ENCODE results near the gene HOXC11.

The HOXC11 gene

GRCh38 chr12:53980104-53980801, 7.3 kb downstream of the HOXC11 start:
- Mint-ChIP-seq H3K36me3 (peaks cover 2% of the 10 kb centered on the region), H3K27me3 (peaks cover 47% of the 10 kb centered on the region), H3K4me1 (peaks cover 7% of the 10 kb centered on the region), H3K9me3 (peaks cover 2% of the 10 kb centered on the region), H3K27ac (no peak overlapping the region), H3K4me3 (no peak overlapping the region)
- ATAC-seq (ENCODE audit: low read depth) (no peak), DNase-seq (ENCODE audit: low spot score in 2 of 2) (no peak)

- ATAC-seq (ENCODE audit: low read depth) (no peak), DNase-seq (ENCODE audit: low spot score in 2 of 2) (no peak)
- Mint-ChIP-seq H3K4me3 (no peak overlapping the region), H3K27ac (no peak overlapping the region), H3K4me1 (peaks cover 5% of the 10 kb centered on the region), H3K27me3 (peaks cover 44% of the 10 kb centered on the region), H3K36me3 (no peaks in the 10 kb centered on the region), H3K9me3 (no peaks in the 10 kb centered on the region)
These were observed 8.0 kb downstream of the HOXC11 start for GRCh38 chr12:53980802-53981496.

- peaks cover 5% of the 10 kb centered on the region for H3K4me1 Mint-ChIP-seq
- no peak for ATAC-seq (ENCODE audit: low read depth)
- peaks cover 50% of the 10 kb centered on the region for H3K27me3 Mint-ChIP-seq
- no peak for DNase-seq (ENCODE audit: low spot score in 2 of 2)
- H3K36me3 Mint-ChIP-seq: no peaks in the 10 kb centered on the region
- H3K9me3 Mint-ChIP-seq: no peaks in the 10 kb centered on the region
- H3K4me3 Mint-ChIP-seq: no peak overlapping the region
- no peak overlapping the region for H3K27ac Mint-ChIP-seq
These were observed 9.0 kb downstream of the HOXC11 start for GRCh38 chr12:53981634-53982565.

GRCh38 chr12:53982648-53983567, 10.0 kb downstream of the HOXC11 start:
- H3K9me3 Mint-ChIP-seq: no peaks in the 10 kb centered on the region
- H3K27me3 Mint-ChIP-seq: peaks cover 54% of the 10 kb centered on the region
- peaks cover 5% of the 10 kb centered on the region for H3K4me1 Mint-ChIP-seq
- ATAC-seq (ENCODE audit: low read depth) (no peak), DNase-seq (ENCODE audit: low spot score in 2 of 2) (no peak)
- H3K36me3 Mint-ChIP-seq: no peaks in the 10 kb centered on the region
- no peak overlapping the region for H3K4me3 Mint-ChIP-seq
- peak overlapping the region; percentile 63 for H3K27ac Mint-ChIP-seq

- DNase-seq (ENCODE audit: low spot score in 2 of 2) (no peak), ATAC-seq (ENCODE audit: low read depth) (no peak)
- peak overlapping the region; percentile 63 for H3K27ac Mint-ChIP-seq
- no peak overlapping the region for H3K4me3 Mint-ChIP-seq
- H3K4me1 Mint-ChIP-seq: peaks cover 7% of the 10 kb centered on the region
- H3K27me3 Mint-ChIP-seq: peaks cover 52% of the 10 kb centered on the region
- no peaks in the 10 kb centered on the region for H3K36me3 Mint-ChIP-seq
- peaks cover 2% of the 10 kb centered on the region for H3K9me3 Mint-ChIP-seq
These were observed 10.6 kb downstream of the HOXC11 start for GRCh38 chr12:53983568-53983949.

GRCh38 chr12:53983950-53984572, 11.1 kb downstream of the HOXC11 start:
- DNase-seq (ENCODE audit: low spot score in 2 of 2) (no peak), ATAC-seq (ENCODE audit: low read depth) (no peak)
- H3K9me3 Mint-ChIP-seq: peaks cover 2% of the 10 kb centered on the region
- H3K27me3 Mint-ChIP-seq: peaks cover 51% of the 10 kb centered on the region
- no peaks in the 10 kb centered on the region for H3K36me3 Mint-ChIP-seq
- peaks cover 10% of the 10 kb centered on the region for H3K4me1 Mint-ChIP-seq
- peak overlapping the region; percentile 63 for H3K27ac Mint-ChIP-seq
- no peak overlapping the region for H3K4me3 Mint-ChIP-seq

GRCh38 chr12:53984901-53985691, 12.2 kb downstream of the HOXC11 start, which contains the start of gene HOXC10:
TSS of gene HOXC10 (plus strand) at chr12:53985146. CDS start at chr12:53985260, 114 bp downstream.
- H3K4me3 Mint-ChIP-seq: peak within 1 kb of the TSS; percentile 27
- no peaks in the 10 kb centered on the region for H3K36me3 Mint-ChIP-seq
- H3K27ac Mint-ChIP-seq: peak within 1 kb of the TSS; percentile 88
- peaks cover 51% of the 10 kb centered on the region for H3K27me3 Mint-ChIP-seq
- H3K4me1 Mint-ChIP-seq: peaks cover 19% of the 10 kb centered on the region
- DNase-seq (ENCODE audit: low spot score in 2 of 2) (no peak), ATAC-seq (ENCODE audit: low read depth) (no peak)
- peaks cover 2% of the 10 kb centered on the region for H3K9me3 Mint-ChIP-seq

GRCh38 chr12:53985692-53985993, 12.7 kb downstream of the HOXC11 start:
- ATAC-seq (ENCODE audit: low read depth) (no peak), DNase-seq (ENCODE audit: low spot score in 2 of 2) (no peak)
- Mint-ChIP-seq H3K36me3 (no peaks in the 10 kb centered on the region), H3K9me3 (peaks cover 2% of the 10 kb centered on the region), H3K27ac (peak overlapping the region; percentile 88), H3K4me3 (no peak overlapping the region), H3K4me1 (peaks cover 20% of the 10 kb centered on the region), H3K27me3 (peaks cover 52% of the 10 kb centered on the region)

GRCh38 chr12:53985994-53986685, 13.2 kb downstream of the HOXC11 start:
- Mint-ChIP-seq H3K36me3 (no peaks in the 10 kb centered on the region), H3K27me3 (peaks cover 54% of the 10 kb centered on the region), H3K4me1 (peaks cover 23% of the 10 kb centered on the region), H3K27ac (no peak overlapping the region), H3K9me3 (peaks cover 2% of the 10 kb centered on the region), H3K4me3 (no peak overlapping the region)
- no peak for DNase-seq (ENCODE audit: low spot score in 2 of 2)
- no peak for ATAC-seq (ENCODE audit: low read depth)

GRCh38 chr12:53986686-53987483, 14.0 kb downstream of the HOXC11 start:
- peaks cover 51% of the 10 kb centered on the region for H3K27me3 Mint-ChIP-seq
- no peaks in the 10 kb centered on the region for H3K36me3 Mint-ChIP-seq
- peak overlapping the region; percentile 35 for H3K27ac Mint-ChIP-seq
- no peak overlapping the region for H3K4me3 Mint-ChIP-seq
- peaks cover 2% of the 10 kb centered on the region for H3K9me3 Mint-ChIP-seq
- H3K4me1 Mint-ChIP-seq: peaks cover 24% of the 10 kb centered on the region
- ATAC-seq (ENCODE audit: low read depth): no peak
- no peak for DNase-seq (ENCODE audit: low spot score in 2 of 2)

GRCh38 chr12:53987787-53988230, 14.9 kb downstream of the HOXC11 start:
- H3K27me3 Mint-ChIP-seq: peaks cover 55% of the 10 kb centered on the region
- no peak overlapping the region for H3K4me3 Mint-ChIP-seq
- peaks cover 2% of the 10 kb centered on the region for H3K9me3 Mint-ChIP-seq
- H3K4me1 Mint-ChIP-seq: peaks cover 24% of the 10 kb centered on the region
- H3K27ac Mint-ChIP-seq: no peak overlapping the region
- ATAC-seq (ENCODE audit: low read depth) (no peak), DNase-seq (ENCODE audit: low spot score in 2 of 2) (no peak)
- H3K36me3 Mint-ChIP-seq: no peaks in the 10 kb centered on the region
